K562 (cell line): Measurements from ENCODE around the gene PRRT1. TPM values are rescaled to one million over a fixed set of nuclear protein-coding genes. Genes with fewer than 3 reads are reported as not detected.

Source experiments
- CGGBP1 ChIP-seq: fragments of 250-450 bp; sonication (Bioruptor Pico); IDR thresholded peaks from 2 replicates; pipeline ENCODE4 v1.9.0; 2021; ENCODE audit warnings: mild to moderate bottlenecking
- CHD4 ChIP-seq: fragments of 200-600 bp; sonication (generic); IDR thresholded peaks from 3 replicates; pipeline ENCODE4 v1.6.1; 2012; ENCODE audit warnings: low read depth, mild to moderate bottlenecking, mixed read lengths, low read length, inconsistent platforms; ENCODE audit not compliant: insufficient read depth, insufficient replicate concordance, poor library complexity, severe bottlenecking
- DLX4 ChIP-seq: fragments of 250-450 bp; sonication (Bioruptor Pico); IDR thresholded peaks from 2 replicates; pipeline ENCODE4 v1.6.1; 2021; ENCODE audit warnings: mild to moderate bottlenecking
- ID3 ChIP-seq, 2 experiments: fragments of 250-450 bp in 1 of 2; fragments of 450-650 bp in 1 of 2; sonication (Bioruptor Pico) in 1 of 2; IDR thresholded peaks; 2 replicates each; pipeline versions ENCODE4 v1.6.1 to v1.8.0; 2016 to 2021; ENCODE audit warnings: mild to moderate bottlenecking in 2 of 2, moderate library complexity in 2 of 2, missing compliant biosample characterization in 1 of 2, missing genetic modification characterization in 1 of 2
- KDM5B ChIP-seq: fragments of 200-600 bp; sonication (generic); IDR thresholded peaks from 2 replicates; pipeline ENCODE4 v1.6.1; 2012; ENCODE audit warnings: low read depth, mild to moderate bottlenecking, moderate library complexity, low read length, control low read depth, inconsistent platforms; ENCODE audit not compliant: insufficient replicate concordance
- NR2C1 ChIP-seq, 2 experiments: fragments of 450-650 bp; IDR thresholded peaks; 2 replicates each; pipeline ENCODE4 v1.6.1; 2017; ENCODE audit warnings: mild to moderate bottlenecking in 2 of 2, antibody characterized with exemption in 1 of 2, inconsistent platforms in 1 of 2, missing compliant biosample characterization in 1 of 2, missing genetic modification characterization in 1 of 2
- NRF1 ChIP-seq, 2 experiments: fragments of 450-650 bp; IDR thresholded peaks in 1 of 2; conservative IDR thresholded peaks in 1 of 2; 2 replicates each; pipeline ENCODE4 v1.6.1; 2014; ENCODE audit warnings: mild to moderate bottlenecking in 2 of 2
- PHTF2 ChIP-seq: fragments of 250-450 bp; sonication (Bioruptor Pico); IDR thresholded peaks from 2 replicates; pipeline ENCODE4 v1.5.0; 2021; ENCODE audit warnings: mild to moderate bottlenecking
- PKNOX1 ChIP-seq: fragments of 450-650 bp; IDR thresholded peaks from 2 replicates; pipeline ENCODE4 v1.6.1; 2016
- RBBP5 ChIP-seq: fragments of 200-600 bp; sonication (generic); IDR thresholded peaks from 2 replicates; pipeline ENCODE4 v1.6.1; 2012; ENCODE audit warnings: borderline replicate concordance, mild to moderate bottlenecking, low read length, control low read depth, inconsistent platforms; ENCODE audit not compliant: insufficient read depth, poor library complexity, severe bottlenecking
- REST ChIP-seq, 2 experiments: fragments of 450-650 bp; formaldehyde crosslinking in 1 of 2; IDR thresholded peaks; 2 replicates each; pipeline versions ENCODE4 v1.4.0 to v1.6.1; 2014 to 2020; ENCODE audit warnings: mild to moderate bottlenecking in 2 of 2, borderline replicate concordance in 1 of 2, low read depth in 1 of 2
- SMARCA4 ChIP-seq: fragments of 450-650 bp; IDR thresholded peaks from 2 replicates; pipeline ENCODE4 v1.6.1; 2016
- TFAM ChIP-seq: fragments of 250-450 bp; sonication (Bioruptor Pico); conservative IDR thresholded peaks from 2 replicates; pipeline ENCODE4 v1.5.0; 2021; ENCODE audit warnings: mild to moderate bottlenecking, moderate library complexity
- ZBTB7A ChIP-seq: IDR thresholded peaks from 2 replicates; pipeline ENCODE4 v1.6.1; 2011; ENCODE audit warnings: low read depth, mild to moderate bottlenecking, low read length, moderate library complexity, borderline replicate concordance; ENCODE audit not compliant: control insufficient read depth
- polyA plus RNA-seq, 8 experiments: library from polyadenylated mRNA; depleted of rRNA in 4 of 8; stranded (reverse) in 5 of 8; unstranded in 3 of 8; fragments of >200 nt; fragmentation: Nextera tagmentation in 2 of 8; fragmentation: Illumina TruSeq in 1 of 8; extraction: Ambion mirVana in 2 of 8; extraction: Trizol in 1 of 8; gene quantifications; 2 replicates each; pipeline versions ENCODE4 v1.2.1 to v1.2.3, GENCODE V29; 2011 to 2014; ENCODE audit warnings: inconsistent platforms in 1 of 8, missing spikeins in 1 of 8
- total RNA-seq, 7 experiments: library from RNA; depleted of rRNA in 6 of 7; stranded (reverse); fragments of >200 nt in 6 of 7; fragmentation: Illumina TruSeq in 2 of 7; extraction: Trizol in 2 of 7; gene quantifications; 2 replicates each; pipeline versions ENCODE4 v1.2.1 to v1.2.3, GENCODE V29; 2011 to 2021; ENCODE audit warnings: low replicate concordance in 1 of 7

The PRRT1 gene
- total and polyA plus RNA-seq, 9 of the 15 experiments (the other 6 are each of a cell fraction or from before 2014, with no cell fraction given): 0.14 to 3.5 (median 0.41) TPM

- TF ChIP-seq DLX4 (CRISPR knock-in tag) (0 out of 2 replicates have a peak, but pooled peaks have one; percentile 54), ZBTB7A (peak; percentile 97), TFAM (CRISPR knock-in tag) (no peak), PHTF2 (CRISPR knock-in tag) (no peak), KDM5B (peak; percentile 27), CGGBP1 (CRISPR knock-in tag) (0 out of 2 replicates have a peak, but pooled peaks have one; percentile 6), SMARCA4 (peak; percentile 38), RBBP5 (peak; percentile 75), REST (IDR thresholded peaks at IDR 0.05; ENCODE audit: borderline replicate concordance) (no peak), REST (CRISPR knock-in tag; IDR thresholded peaks at IDR 0.05; ENCODE audit: low read depth) (no peak), NR2C1 (IDR thresholded peaks at IDR 0.05) (peak; percentile 75; the same call in 1 of the 2 replicates), NR2C1 (tag; IDR thresholded peaks at IDR 0.05) (no peak), PKNOX1 (peak; percentile 100), ID3 (CRISPR knock-in tag; IDR thresholded peaks at IDR 0.05) (no peak), ID3 (tag; IDR thresholded peaks at IDR 0.05) (no peak), NRF1 (conservative IDR thresholded peaks at IDR 0.05 in 1 of 2, IDR thresholded peaks at IDR 0.05 in 1 of 2) (peak in 1 of 2 experiments; percentile 22; a peak in 1 of 4 replicates), CHD4 (no peak)
These were observed 24.2 kb upstream of the PRRT1 start, which contains the start of gene AGPAT1 (continued) for GRCh38 chr6:32175711-32176475.
